K562 (cell line): ENCODE results near the gene TFPT. TPM values are rescaled to one million over a fixed set of nuclear protein-coding genes. Genes with fewer than 3 reads are reported as not detected.

Source experiments
- FOSL1 ChIP-seq: fragments of 200-800 bp; sonication (Bioruptor generic); conservative IDR thresholded peaks from 2 replicates; pipeline ENCODE4 v1.6.1; 2016; ENCODE audit warnings: missing genetic modification characterization, missing compliant biosample characterization
- NFIC ChIP-seq: fragments of 450-650 bp; IDR thresholded peaks from 2 replicates; pipeline ENCODE4 v1.6.1; 2017; ENCODE audit warnings: mild to moderate bottlenecking, inconsistent platforms
- POU5F1 ChIP-seq: fragments of 150-350 bp; IDR thresholded peaks from 2 replicates; pipeline ENCODE4 v1.6.1; 2014; ENCODE audit warnings: borderline replicate concordance, low read length, low read depth, mild to moderate bottlenecking; ENCODE audit not compliant: partially characterized antibody
- TAF1 ChIP-seq: IDR thresholded peaks from 2 replicates; pipeline ENCODE4 v1.6.1; 2011; ENCODE audit warnings: mild to moderate bottlenecking, low read length, moderate library complexity; ENCODE audit not compliant: insufficient read depth, control insufficient read depth, severe bottlenecking; ENCODE audit errors: extremely low read depth
- ZBTB7A ChIP-seq: IDR thresholded peaks from 2 replicates; pipeline ENCODE4 v1.6.1; 2011; ENCODE audit warnings: low read depth, mild to moderate bottlenecking, low read length, moderate library complexity, borderline replicate concordance; ENCODE audit not compliant: control insufficient read depth
- ZNF184 ChIP-seq: sonication (generic); formaldehyde crosslinking; IDR thresholded peaks from 2 replicates; pipeline ENCODE4 v1.5.0; 2020; ENCODE audit warnings: missing genetic modification reagents
- polyA plus RNA-seq, 8 experiments: library from polyadenylated mRNA; depleted of rRNA in 4 of 8; stranded (reverse) in 5 of 8; unstranded in 3 of 8; fragments of >200 nt; fragmentation: Nextera tagmentation in 2 of 8; fragmentation: Illumina TruSeq in 1 of 8; extraction: Ambion mirVana in 2 of 8; extraction: Trizol in 1 of 8; gene quantifications; 2 replicates each; pipeline versions ENCODE4 v1.2.1 to v1.2.3, GENCODE V29; 2011 to 2014; ENCODE audit warnings: inconsistent platforms in 1 of 8, missing spikeins in 1 of 8
- total RNA-seq, 7 experiments: library from RNA; depleted of rRNA in 6 of 7; stranded (reverse); fragments of >200 nt in 6 of 7; fragmentation: Illumina TruSeq in 2 of 7; extraction: Trizol in 2 of 7; gene quantifications; 2 replicates each; pipeline versions ENCODE4 v1.2.1 to v1.2.3, GENCODE V29; 2011 to 2021; ENCODE audit warnings: low replicate concordance in 1 of 7
- TF ChIP-seq, protein P1 (sequence below): fragments of 450-650 bp; IDR thresholded peaks from 2 replicates; pipeline ENCODE4 v1.7.1; 2018; ENCODE audit warnings: mild to moderate bottlenecking, low read depth; ENCODE audit not compliant: partially characterized antibody
- TF ChIP-seq, protein P2 (sequence below): fragments of 250-450 bp; sonication (Bioruptor Pico); IDR thresholded peaks from 2 replicates; pipeline ENCODE4 v1.4.0; 2020; ENCODE audit warnings: mild to moderate bottlenecking, moderate library complexity
- TF ChIP-seq, protein P3 (sequence below): fragments of 200-800 bp; sonication (Bioruptor generic); IDR thresholded peaks from 2 replicates; pipeline ENCODE4 v1.6.1; 2017; ENCODE audit warnings: missing genetic modification characterization, missing compliant biosample characterization
- TF ChIP-seq, protein P4 (sequence below): fragments of 450-650 bp; formaldehyde crosslinking; conservative IDR thresholded peaks from 2 replicates; pipeline ENCODE4 v1.4.0; 2022; ENCODE audit warnings: mild to moderate bottlenecking, missing genetic modification characterization
- TF ChIP-seq, protein P5 (sequence below): fragments of 250-450 bp; sonication (Bioruptor Pico); IDR thresholded peaks from 2 replicates; pipeline ENCODE4 v1.4.0; 2020

TFPT gene
- total and polyA plus RNA-seq, 9 of the 15 experiments (the other 6 are each of a cell fraction or from before 2014, with no cell fraction given), result 0.72 to 16.4 (median 9.2) TPM

DNA sequence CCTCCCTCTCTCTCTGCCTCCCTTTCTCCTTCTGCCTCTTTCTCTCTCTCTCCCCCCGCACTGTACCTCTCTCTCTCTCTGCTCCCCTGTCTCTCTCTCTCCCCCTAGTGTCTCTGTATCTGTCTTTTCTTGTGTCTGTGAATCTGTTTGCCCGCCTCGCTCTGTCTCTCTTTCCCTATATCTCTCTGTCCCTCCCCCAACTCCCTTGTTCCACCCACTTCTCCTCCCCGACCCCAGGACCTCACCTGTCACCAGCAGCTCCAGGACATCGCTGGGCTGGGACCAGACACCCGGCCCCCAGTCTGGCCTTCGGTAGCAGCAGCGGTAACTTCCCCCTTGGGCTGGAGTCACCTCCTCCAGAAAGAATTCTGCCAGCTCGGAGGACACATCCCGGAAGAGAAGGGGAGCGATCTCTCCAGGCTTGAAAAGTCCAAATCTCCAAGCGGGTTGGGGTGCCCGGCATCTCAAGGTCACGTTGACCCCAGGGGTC is 18.8 kb downstream of the TFPT start (continued):
- TF ChIP-seq POU5F1 (no peak), NFIC (peak; percentile 12; the same call in 1 of the 2 replicates), ZBTB7A (0 out of 2 replicates have a peak, but pooled peaks have one; percentile 10), TAF1 (no peak), FOSL1 (no peak), ZNF184 (CRISPR knock-in tag) (no peak)
- TF ChIP-seq, protein P1, sequence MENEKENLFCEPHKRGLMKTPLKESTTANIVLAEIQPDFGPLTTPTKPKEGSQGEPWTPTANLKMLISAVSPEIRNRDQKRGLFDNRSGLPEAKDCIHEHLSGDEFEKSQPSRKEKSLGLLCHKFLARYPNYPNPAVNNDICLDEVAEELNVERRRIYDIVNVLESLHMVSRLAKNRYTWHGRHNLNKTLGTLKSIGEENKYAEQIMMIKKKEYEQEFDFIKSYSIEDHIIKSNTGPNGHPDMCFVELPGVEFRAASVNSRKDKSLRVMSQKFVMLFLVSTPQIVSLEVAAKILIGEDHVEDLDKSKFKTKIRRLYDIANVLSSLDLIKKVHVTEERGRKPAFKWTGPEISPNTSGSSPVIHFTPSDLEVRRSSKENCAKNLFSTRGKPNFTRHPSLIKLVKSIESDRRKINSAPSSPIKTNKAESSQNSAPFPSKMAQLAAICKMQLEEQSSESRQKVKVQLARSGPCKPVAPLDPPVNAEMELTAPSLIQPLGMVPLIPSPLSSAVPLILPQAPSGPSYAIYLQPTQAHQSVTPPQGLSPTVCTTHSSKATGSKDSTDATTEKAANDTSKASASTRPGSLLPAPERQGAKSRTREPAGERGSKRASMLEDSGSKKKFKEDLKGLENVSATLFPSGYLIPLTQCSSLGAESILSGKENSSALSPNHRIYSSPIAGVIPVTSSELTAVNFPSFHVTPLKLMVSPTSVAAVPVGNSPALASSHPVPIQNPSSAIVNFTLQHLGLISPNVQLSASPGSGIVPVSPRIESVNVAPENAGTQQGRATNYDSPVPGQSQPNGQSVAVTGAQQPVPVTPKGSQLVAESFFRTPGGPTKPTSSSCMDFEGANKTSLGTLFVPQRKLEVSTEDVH, result no peak
- TF ChIP-seq, protein P2, sequence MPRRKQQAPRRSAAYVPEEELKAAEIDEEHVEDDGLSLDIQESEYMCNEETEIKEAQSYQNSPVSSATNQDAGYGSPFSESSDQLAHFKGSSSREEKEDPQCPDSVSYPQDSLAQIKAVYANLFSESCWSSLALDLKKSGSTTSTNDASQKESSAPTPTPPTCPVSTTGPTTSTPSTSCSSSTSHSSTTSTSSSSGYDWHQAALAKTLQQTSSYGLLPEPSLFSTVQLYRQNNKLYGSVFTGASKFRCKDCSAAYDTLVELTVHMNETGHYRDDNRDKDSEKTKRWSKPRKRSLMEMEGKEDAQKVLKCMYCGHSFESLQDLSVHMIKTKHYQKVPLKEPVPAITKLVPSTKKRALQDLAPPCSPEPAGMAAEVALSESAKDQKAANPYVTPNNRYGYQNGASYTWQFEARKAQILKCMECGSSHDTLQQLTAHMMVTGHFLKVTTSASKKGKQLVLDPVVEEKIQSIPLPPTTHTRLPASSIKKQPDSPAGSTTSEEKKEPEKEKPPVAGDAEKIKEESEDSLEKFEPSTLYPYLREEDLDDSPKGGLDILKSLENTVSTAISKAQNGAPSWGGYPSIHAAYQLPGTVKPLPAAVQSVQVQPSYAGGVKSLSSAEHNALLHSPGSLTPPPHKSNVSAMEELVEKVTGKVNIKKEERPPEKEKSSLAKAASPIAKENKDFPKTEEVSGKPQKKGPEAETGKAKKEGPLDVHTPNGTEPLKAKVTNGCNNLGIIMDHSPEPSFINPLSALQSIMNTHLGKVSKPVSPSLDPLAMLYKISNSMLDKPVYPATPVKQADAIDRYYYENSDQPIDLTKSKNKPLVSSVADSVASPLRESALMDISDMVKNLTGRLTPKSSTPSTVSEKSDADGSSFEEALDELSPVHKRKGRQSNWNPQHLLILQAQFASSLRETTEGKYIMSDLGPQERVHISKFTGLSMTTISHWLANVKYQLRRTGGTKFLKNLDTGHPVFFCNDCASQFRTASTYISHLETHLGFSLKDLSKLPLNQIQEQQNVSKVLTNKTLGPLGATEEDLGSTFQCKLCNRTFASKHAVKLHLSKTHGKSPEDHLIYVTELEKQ (CRISPR knock-in tag), result no peak
- TF ChIP-seq, protein P3, sequence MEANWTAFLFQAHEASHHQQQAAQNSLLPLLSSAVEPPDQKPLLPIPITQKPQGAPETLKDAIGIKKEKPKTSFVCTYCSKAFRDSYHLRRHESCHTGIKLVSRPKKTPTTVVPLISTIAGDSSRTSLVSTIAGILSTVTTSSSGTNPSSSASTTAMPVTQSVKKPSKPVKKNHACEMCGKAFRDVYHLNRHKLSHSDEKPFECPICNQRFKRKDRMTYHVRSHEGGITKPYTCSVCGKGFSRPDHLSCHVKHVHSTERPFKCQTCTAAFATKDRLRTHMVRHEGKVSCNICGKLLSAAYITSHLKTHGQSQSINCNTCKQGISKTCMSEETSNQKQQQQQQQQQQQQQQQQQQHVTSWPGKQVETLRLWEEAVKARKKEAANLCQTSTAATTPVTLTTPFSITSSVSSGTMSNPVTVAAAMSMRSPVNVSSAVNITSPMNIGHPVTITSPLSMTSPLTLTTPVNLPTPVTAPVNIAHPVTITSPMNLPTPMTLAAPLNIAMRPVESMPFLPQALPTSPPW, result peak; percentile 46; the same call in 1 of the 2 replicates
- TF ChIP-seq, protein P4, sequence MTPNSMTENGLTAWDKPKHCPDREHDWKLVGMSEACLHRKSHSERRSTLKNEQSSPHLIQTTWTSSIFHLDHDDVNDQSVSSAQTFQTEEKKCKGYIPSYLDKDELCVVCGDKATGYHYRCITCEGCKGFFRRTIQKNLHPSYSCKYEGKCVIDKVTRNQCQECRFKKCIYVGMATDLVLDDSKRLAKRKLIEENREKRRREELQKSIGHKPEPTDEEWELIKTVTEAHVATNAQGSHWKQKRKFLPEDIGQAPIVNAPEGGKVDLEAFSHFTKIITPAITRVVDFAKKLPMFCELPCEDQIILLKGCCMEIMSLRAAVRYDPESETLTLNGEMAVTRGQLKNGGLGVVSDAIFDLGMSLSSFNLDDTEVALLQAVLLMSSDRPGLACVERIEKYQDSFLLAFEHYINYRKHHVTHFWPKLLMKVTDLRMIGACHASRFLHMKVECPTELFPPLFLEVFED (CRISPR knock-in tag), result peak; percentile 90
- TF ChIP-seq, protein P5, sequence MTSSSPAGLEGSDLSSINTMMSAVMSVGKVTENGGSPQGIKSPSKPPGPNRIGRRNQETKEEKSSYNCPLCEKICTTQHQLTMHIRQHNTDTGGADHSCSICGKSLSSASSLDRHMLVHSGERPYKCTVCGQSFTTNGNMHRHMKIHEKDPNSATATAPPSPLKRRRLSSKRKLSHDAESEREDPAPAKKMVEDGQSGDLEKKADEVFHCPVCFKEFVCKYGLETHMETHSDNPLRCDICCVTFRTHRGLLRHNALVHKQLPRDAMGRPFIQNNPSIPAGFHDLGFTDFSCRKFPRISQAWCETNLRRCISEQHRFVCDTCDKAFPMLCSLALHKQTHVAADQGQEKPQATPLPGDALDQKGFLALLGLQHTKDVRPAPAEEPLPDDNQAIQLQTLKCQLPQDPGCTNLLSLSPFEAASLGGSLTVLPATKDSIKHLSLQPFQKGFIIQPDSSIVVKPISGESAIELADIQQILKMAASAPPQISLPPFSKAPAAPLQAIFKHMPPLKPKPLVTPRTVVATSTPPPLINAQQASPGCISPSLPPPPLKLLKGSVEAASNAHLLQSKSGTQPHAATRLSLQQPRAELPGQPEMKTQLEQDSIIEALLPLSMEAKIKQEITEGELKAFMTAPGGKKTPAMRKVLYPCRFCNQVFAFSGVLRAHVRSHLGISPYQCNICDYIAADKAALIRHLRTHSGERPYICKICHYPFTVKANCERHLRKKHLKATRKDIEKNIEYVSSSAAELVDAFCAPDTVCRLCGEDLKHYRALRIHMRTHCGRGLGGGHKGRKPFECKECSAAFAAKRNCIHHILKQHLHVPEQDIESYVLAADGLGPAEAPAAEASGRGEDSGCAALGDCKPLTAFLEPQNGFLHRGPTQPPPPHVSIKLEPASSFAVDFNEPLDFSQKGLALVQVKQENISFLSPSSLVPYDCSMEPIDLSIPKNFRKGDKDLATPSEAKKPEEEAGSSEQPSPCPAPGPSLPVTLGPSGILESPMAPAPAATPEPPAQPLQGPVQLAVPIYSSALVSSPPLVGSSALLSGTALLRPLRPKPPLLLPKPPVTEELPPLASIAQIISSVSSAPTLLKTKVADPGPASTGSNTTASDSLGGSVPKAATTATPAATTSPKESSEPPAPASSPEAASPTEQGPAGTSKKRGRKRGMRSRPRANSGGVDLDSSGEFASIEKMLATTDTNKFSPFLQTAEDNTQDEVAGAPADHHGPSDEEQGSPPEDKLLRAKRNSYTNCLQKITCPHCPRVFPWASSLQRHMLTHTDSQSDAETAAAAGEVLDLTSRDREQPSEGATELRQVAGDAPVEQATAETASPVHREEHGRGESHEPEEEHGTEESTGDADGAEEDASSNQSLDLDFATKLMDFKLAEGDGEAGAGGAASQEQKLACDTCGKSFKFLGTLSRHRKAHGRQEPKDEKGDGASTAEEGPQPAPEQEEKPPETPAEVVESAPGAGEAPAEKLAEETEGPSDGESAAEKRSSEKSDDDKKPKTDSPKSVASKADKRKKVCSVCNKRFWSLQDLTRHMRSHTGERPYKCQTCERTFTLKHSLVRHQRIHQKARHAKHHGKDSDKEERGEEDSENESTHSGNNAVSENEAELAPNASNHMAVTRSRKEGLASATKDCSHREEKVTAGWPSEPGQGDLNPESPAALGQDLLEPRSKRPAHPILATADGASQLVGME, result no peak
